GM19463 (cell line): ENCODE data around the gene TMBIM4.
"Not testable (repeated sequence)": the region's sequence is repeated elsewhere in the genome, so short reads cannot be mapped to it uniquely, and the experiment has no call there.

Experiments
- ATAC-seq: cut with Tn5 transposase; IDR thresholded peaks from one replicate; pipeline ENCODE4 v1.9.1; 2021; ENCODE audit warnings: mild to moderate bottlenecking, moderate library complexity; ENCODE audit not compliant: unreplicated experiment

TMBIM4 gene

GRCh38 chr12:66187036-66187435, 17.2 kb upstream of the TMBIM4 start:
- ATAC-seq, result no peak

DNA sequence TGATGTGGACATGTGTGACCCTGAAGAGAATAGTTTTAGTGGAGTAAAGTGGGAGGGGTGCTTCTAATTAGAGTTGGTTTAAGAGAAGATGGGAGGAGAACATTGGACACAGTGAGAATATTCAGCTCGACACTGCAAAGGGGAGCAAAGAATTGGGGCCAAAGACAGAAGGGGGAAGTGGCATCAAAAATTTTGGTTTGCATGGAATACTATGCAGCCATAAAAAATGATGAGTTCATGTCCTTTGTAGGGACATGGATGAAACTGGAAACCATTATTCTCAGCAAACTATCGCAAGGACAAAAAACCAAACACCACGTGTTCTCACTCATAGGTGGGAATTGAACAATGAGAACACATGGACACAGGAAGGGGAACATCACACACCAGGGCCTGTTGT, 15.0 kb upstream of the TMBIM4 start:
- ATAC-seq, result not testable (repeated sequence)

DNA sequence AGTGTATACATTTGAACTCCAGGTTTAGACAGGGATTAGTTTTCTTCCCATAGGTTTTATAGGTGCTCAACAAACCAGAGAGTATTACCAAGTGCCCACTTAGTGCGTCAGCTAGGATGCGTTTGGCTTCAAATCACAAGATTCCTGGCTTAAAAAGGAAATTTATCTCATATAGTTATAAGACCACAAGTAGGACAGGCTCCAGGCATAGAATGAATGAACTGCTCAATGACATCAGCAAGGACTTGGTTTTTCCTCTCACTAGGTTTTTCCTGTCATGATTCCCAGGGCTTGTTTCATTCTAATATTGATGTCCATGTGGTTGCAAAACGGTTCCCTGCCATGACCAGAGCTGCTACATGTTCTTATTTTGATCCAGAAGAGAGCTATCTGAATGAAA, 13.2 kb upstream of the TMBIM4 start:
- ATAC-seq, result no peak

DNA sequence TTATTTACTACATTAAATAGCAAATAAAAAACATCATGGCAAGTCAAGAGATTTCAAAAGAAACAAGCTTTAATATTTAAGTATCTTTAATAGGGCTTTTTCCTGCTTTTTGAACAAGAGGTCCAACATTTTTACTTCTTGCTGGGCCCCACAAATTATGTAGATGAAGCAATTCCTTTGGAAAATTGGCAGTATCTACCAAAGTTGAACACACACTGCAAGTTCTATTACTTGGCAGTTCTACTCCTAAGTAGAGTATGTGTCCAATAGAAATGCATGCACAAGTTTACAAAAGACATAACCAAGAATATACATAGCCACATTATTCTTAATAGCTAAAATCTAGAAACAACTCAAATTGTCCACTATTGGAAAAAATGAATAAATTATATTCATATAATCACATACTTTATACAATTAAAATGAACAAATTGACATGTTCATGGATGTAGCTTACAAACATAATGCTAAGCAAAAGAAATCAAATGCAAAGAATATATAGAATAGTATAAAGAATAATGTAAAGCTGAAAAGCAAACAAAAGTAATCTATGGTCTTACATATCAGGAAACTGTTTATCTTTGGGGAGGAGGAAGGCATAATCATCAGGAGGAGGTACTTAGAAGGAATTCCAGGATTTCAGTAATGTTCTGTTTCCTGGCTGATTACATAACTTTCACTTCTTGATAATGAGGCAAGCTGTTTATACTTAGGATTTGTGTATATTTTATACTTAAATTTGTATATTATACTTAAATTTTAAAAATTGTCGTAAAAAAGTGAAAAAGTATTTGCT, 6.5 kb upstream of the TMBIM4 start:
- no peak for ATAC-seq

- ATAC-seq, result not testable (repeated sequence)
Observed at GRCh38 chr12:66174391-66175325, 4.9 kb upstream of the TMBIM4 start.

- no peak for ATAC-seq
Observed at GRCh38 chr12:66170606-66171005, 810 bp upstream of the TMBIM4 start.

DNA sequence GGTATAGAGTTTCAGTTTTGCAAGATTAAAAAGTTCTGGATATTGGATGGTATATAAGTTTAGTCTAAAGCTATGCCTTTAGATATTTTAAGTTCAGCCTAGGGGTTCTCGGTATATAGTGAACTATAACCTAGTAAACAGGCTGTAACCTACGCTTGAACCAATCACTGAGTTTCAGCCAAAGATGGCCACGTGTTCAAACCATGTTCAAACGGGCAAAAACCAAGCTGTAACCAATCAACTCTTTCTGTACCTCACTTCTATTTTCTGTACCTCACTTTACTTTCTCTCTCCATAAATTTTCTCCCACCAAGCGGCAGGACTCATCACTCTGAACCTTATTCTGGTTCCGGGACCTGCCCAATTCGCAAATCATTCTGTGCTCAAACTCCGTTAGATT, 1.4 kb downstream of the TMBIM4 start:
- ATAC-seq, result no peak

- no peak for ATAC-seq
Observed at GRCh38 chr12:66166561-66166960, 3.2 kb downstream of the TMBIM4 start.

- ATAC-seq, result no peak
Observed at GRCh38 chr12:66165141-66165540, 4.7 kb downstream of the TMBIM4 start.

- ATAC-seq, result no peak
Observed at GRCh38 chr12:66164349-66164821, 5.4 kb downstream of the TMBIM4 start.

DNA sequence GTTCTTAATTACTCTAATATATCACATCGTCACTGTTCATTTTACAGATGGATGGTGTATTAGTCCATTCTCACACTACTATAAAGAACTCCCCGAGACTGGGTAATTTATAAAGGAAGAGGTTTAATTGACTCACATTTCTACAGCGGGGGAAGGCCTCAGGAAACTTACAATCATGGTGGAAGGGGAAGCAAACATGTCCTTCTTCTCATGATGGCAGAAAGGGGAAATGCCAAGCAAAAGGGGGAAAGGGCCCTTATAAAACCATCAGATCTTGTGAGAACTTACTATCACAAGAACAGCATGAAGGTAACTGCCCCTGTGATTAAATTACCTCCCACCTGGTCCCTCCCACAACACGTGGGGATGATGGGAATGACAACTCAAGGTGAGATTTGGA, 6.5 kb downstream of the TMBIM4 start:
- ATAC-seq, result no peak

DNA sequence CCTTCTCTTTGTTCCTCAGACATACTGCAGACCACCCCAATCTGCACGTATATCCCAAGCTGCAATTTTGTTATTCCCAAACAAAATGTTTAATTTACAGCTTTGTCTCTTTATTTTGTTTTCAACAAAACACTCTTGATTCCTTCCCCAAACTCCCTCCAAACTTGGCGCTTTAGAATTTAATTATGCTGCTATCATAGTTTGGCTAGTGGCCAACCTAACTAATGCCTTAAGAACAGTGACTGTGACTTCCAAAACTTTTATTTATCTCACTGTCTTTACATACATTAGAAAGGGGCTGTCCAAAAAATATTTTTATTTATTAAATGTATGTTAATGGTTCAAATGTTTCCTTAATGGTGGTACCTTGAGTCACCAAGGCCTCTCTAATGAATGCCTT, 7.1 kb downstream of the TMBIM4 start:
- no peak for ATAC-seq

DNA sequence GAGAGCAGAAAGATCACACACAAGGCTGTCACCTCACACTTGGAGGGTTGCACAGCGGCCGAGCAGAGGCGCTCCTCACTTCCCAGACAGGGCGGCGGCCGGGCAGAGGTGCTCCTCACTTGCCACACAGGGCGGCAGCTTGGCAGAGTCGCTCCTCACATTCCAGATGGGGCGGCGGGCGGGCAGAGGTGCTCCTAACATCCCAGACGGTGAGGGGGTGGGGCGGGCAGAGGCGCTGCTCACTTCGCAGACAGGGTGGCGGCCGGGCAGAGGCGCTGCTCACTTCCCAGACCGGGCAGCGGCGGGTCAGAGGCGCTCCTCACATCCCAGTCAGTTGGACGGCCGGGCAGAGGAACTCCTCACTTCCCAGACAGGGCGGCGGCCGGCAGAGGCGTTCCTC, 9.1 kb downstream of the TMBIM4 start:
- ATAC-seq, result no peak

DNA sequence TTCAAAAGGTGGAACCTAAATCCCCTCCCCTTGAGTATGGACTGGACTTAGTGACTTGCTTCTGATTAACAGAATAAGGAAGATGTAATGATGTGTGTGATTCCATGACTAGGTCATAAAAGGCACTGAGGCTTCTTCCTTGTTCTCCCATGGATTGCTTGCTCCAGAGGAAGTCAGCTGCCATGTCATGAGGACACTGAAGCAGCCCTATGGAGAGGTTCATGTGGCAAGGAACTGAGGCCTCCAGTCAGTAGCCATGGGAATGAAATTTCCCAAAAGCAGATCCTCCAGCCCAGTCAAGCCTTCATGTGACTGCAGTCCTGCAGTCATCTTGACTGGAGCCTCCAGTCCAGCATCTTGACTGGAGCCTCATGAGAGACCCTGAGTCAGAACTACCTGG, 10.7 kb downstream of the TMBIM4 start:
- no peak for ATAC-seq

- ATAC-seq, result no peak
Observed at GRCh38 chr12:66156654-66157053, 13.1 kb downstream of the TMBIM4 start.

DNA sequence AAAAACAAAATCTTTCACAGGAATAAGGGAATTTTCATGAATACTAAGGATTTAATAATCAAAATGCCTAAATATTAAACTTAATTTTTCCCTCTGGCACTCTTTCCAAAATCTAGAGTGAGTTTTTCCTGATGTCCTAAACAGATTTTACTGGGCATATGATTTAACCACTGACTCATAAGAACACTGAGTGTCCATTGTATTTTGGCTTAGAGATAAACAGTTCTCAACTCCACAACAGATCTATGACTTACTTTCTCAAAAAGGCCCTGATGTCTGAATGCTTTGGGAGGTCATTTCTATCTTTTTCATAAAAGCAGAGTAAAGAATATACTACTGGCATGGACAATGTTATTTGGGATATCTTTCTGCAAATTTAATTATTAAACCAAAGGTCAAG, 15.0 kb downstream of the TMBIM4 start:
- no peak for ATAC-seq

DNA sequence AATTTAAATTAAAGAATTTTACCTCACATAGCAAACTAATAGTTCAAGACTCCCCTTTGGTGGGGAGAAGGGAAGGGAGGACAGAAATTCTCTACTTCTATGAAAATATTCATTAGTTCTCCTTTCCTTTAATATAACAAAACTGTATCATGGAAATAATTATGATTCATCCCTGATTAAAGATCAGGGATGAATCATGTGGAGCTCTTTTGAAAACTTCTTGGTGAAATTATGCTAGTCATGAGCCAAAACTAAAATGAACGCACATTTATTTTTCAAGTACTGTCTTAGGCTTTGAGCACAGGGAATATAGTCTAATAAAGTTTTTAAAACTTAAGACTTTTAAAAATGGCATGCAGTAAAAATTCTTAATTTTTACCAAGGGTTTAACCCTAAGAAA, 17.1 kb downstream of the TMBIM4 start:
- no peak for ATAC-seq

- ATAC-seq, result no peak
Observed at GRCh38 chr12:66149702-66150398, 19.9 kb downstream of the TMBIM4 start.

GRCh38 chr12:66144791-66145754, 24.7 kb downstream of the TMBIM4 start:
- ATAC-seq, result no peak

DNA sequence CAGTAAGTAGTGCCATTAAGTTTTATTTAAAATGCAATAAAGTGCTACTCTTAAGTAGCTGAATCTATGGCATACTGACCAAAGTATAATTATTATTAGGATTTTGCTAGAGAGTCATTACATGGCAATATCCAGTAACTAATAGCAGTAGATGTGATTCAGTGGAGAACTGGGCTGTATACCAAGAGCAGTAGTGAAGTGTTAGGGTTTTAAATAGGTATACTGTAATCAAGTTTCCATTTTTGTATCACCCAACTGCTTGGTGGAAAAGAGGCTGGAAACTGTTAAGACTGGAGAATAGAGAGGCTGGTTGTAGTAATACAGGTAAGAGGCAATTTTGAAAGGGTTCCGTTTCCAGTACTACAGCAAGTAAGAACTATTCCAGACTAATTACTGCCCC, 25.9 kb downstream of the TMBIM4 start:
- no peak for ATAC-seq
